A549 (cell line): ENCODE results near the gene IGHMBP2. TPM values are rescaled to one million over a fixed set of nuclear protein-coding genes. Genes with fewer than 3 reads are reported as not detected.

Source experiments
- ATAC-seq, 2 experiments: fragments of 200-7000 bp in 1 of 2; fragments of >200 bp in 1 of 2; cut with Nextera tagmentation in 1 of 2; cut with Tn5 transposase in 1 of 2; 3 replicates each; pipeline versions ENCODE4 v1.8.0 to v1.9.1; 2018 to 2020; ENCODE audit warnings: mild to moderate bottlenecking in 1 of 2, moderate library complexity in 1 of 2
- CTCF ChIA-PET: fragments of 300-600 bp; sonication (Branson Sonifier 250); formaldehyde crosslinking; extraction: SDS; loops from one replicate; lab custom pipeline; 2021; ENCODE audit warnings: antibody characterized with exemption, inconsistent platforms; lab: Yijun Ruan, JAX
- POLR2A ChIA-PET: fragments of 350-600 bp; formaldehyde crosslinking; extraction: SDS; loops from one replicate; lab custom pipeline; 2021; ENCODE audit warnings: antibody characterized with exemption, inconsistent platforms; lab: Yijun Ruan, JAX
- DNase-seq, 2 experiments: peaks; one replicate each; pipeline versions ENCODE4 v3.0.0 to v3.0.0-alpha.2; 2011 to 2016; ENCODE audit warnings: low read depth in 1 of 2, low spot score in 1 of 2
- FAIRE-seq: peaks from 2 replicates; lab custom pipeline; 2011; peaks lifted over from hg19 to GRCh38; lab: Jason Lieb, UNC
- H3K27ac ChIP-seq, 2 experiments: fragments of >200 bp; sonication (Bioruptor Twin); formaldehyde crosslinking; 3 replicates each; pipeline ENCODE4 v1.5.1; 2016 to 2017
- H3K4me1 ChIP-seq: fragments of >200 bp; sonication (Bioruptor Twin); formaldehyde crosslinking; 3 replicates; pipeline ENCODE4 v1.6.1; 2016
- H3K4me2 ChIP-seq: fragments of >200 bp; sonication (Bioruptor Twin); formaldehyde crosslinking; 3 replicates; pipeline ENCODE4 v1.6.1; 2016
- H3K4me3 ChIP-seq: fragments of >200 bp; sonication (Bioruptor Twin); formaldehyde crosslinking; 3 replicates; pipeline ENCODE4 v1.5.1; 2016
- H3K9me3 ChIP-seq: fragments of >200 bp; sonication (Bioruptor Twin); formaldehyde crosslinking; 3 replicates; pipeline ENCODE4 v1.6.1; 2016
- BCL3 ChIP-seq: fragments of >200 bp; sonication (Bioruptor Twin); formaldehyde crosslinking; IDR thresholded peaks from 3 replicates; pipeline ENCODE4 v1.6.1; 2016
- CBX8 ChIP-seq: fragments of 200-600 bp; sonication (generic); IDR thresholded peaks from 2 replicates; pipeline ENCODE4 v1.6.1; 2016
- CHD2 ChIP-seq: fragments of 150-350 bp; IDR thresholded peaks from 2 replicates; pipeline ENCODE4 v1.6.1; 2014; ENCODE audit warnings: low read length; ENCODE audit not compliant: partially characterized antibody
- EHF ChIP-seq: fragments of 250-450 bp; sonication (Bioruptor Pico); IDR thresholded peaks from 2 replicates; pipeline ENCODE4 v1.5.0; 2020; ENCODE audit warnings: mild to moderate bottlenecking
- FOSB ChIP-seq: fragments of 250-450 bp; sonication (Bioruptor Pico); IDR thresholded peaks from 2 replicates; pipeline ENCODE4 v1.5.0; 2020; ENCODE audit warnings: mild to moderate bottlenecking, moderate library complexity
- FOXS1 ChIP-seq: fragments of 250-450 bp; sonication (Bioruptor Pico); IDR thresholded peaks from 2 replicates; pipeline ENCODE4 v1.5.0; 2020; ENCODE audit warnings: mild to moderate bottlenecking, moderate library complexity
- JUNB ChIP-seq: fragments of >200 bp; sonication (Bioruptor Twin); formaldehyde crosslinking; IDR thresholded peaks from 2 replicates; pipeline ENCODE4 v1.6.1; 2016
- KDM1A ChIP-seq: fragments of 200-600 bp; sonication (generic); IDR thresholded peaks from 2 replicates; pipeline ENCODE4 v1.6.1; 2016; ENCODE audit warnings: low read depth, mild to moderate bottlenecking
- MAFK ChIP-seq: fragments of 450-650 bp; IDR thresholded peaks from 2 replicates; pipeline ENCODE4 v1.6.1; 2014; ENCODE audit not compliant: partially characterized antibody
- MAZ ChIP-seq: fragments of 150-350 bp; IDR thresholded peaks from 2 replicates; pipeline ENCODE4 v1.6.1; 2014; ENCODE audit warnings: antibody characterized with exemption, low read depth, low read length, borderline replicate concordance
- NFE2L2 ChIP-seq: fragments of 150-350 bp; conservative IDR thresholded peaks from 2 replicates; pipeline ENCODE4 v1.6.1; 2014; ENCODE audit warnings: low read length
- PBX3 ChIP-seq: IDR thresholded peaks from 2 replicates; pipeline ENCODE4 v1.6.1; 2012
- POLR2AphosphoS2 ChIP-seq: conservative IDR thresholded peaks from 2 replicates; pipeline ENCODE4 v1.6.1; 2012; ENCODE audit warnings: low read length, improper control_type of control experiment, inconsistent platforms
- RCOR1 ChIP-seq: fragments of 150-350 bp; IDR thresholded peaks from 2 replicates; pipeline ENCODE4 v1.6.1; 2014; ENCODE audit warnings: antibody characterized with exemption, low read length, low read depth
- RNF2 ChIP-seq: fragments of 200-600 bp; sonication (generic); IDR thresholded peaks from 2 replicates; pipeline ENCODE4 v1.6.1; 2016; ENCODE audit warnings: low read depth, mild to moderate bottlenecking, antibody characterized with exemption, moderate library complexity, borderline replicate concordance
- TP53 ChIP-seq: fragments of 250-450 bp; sonication (Bioruptor Pico); IDR thresholded peaks from 2 replicates; pipeline ENCODE4 v1.5.0; 2021; ENCODE audit warnings: mild to moderate bottlenecking, moderate library complexity
- ZFP36 ChIP-seq: fragments of 450-650 bp; IDR thresholded peaks from 2 replicates; pipeline ENCODE4 v1.6.1; 2014; ENCODE audit warnings: borderline replicate concordance; ENCODE audit not compliant: partially characterized antibody
- ZNF302 ChIP-seq: fragments of 250-450 bp; sonication (Bioruptor Pico); IDR thresholded peaks from 2 replicates; pipeline ENCODE4 v1.9.0; 2021; ENCODE audit warnings: inconsistent platforms, mild to moderate bottlenecking, moderate library complexity
- WGBS: methylation state at CpG from one replicate; pipeline ENCODE4 v1.1.6; 2017; ENCODE audit errors: missing lambda C conversion rate; 5-methylcytosine and 5-hydroxymethylcytosine counted together
- polyA plus RNA-seq, 4 experiments: library from polyadenylated mRNA; depleted of rRNA in 3 of 4; stranded (reverse); fragments of >200 nt; fragmentation: RNase III in 1 of 4; extraction: RNeasy Plus Mini Kit Qiagen cat#74134 plus additional on column Dnase treatment in 1 of 4; gene quantifications; 2 replicates in 3 of 4; 3 replicates in 1 of 4; pipeline ENCODE4 v1.2.3, GENCODE V29; 2011 to 2017

Gene IGHMBP2
- polyA plus RNA-seq, 2 of the 4 experiments (the other 2 are of a cell fraction), result 11.9 to 12.8 TPM

- POLR2A ChIA-PET, result no interaction called here
- peaks cover 3% of the 10 kb centered on the region; the same call in 1 of the 3 replicates for H3K9me3 ChIP-seq
- no peak overlapping the region for H3K27ac ChIP-seq
- WGBS, result 67% methylated on average over 28 of the region's 29 CpGs
- no peak for FAIRE-seq
- no peak overlapping the region for H3K4me3 ChIP-seq
- CTCF ChIA-PET, result interaction anchor here (0.9 to 1.3 kb wide), 2 partner anchors 24 to 76 kb away, joined by 3 to 4 read pairs; no protein-coding TSS in a partner anchor
- no peaks in the 10 kb centered on the region for H3K4me1 ChIP-seq
- DNase-seq, result no peak
- TF ChIP-seq NFE2L2 (no peak), MAZ (no peak), MAFK (no peak), PBX3 (no peak), KDM1A (no peak), EHF (CRISPR knock-in tag) (no peak), RCOR1 (no peak), FOSB (CRISPR knock-in tag) (no peak)
- ATAC-seq, result peak; percentile 39 to 65; a peak in 3 of 6 replicates
- no peak overlapping the region for H3K4me2 ChIP-seq
Measured at GRCh38 chr11:68968306-68969250, 64.9 kb downstream of the IGHMBP2 start.

- DNase-seq (no peak), ATAC-seq (no peak), FAIRE-seq (no peak)
- WGBS, result 67% methylated on average over 8 of the region's 8 CpGs
- H3K9me3 ChIP-seq, result no peaks in the 10 kb centered on the region; the same call in 2 of the 3 replicates
- CTCF ChIA-PET, result interaction anchor here (0.9 to 1.3 kb wide), 2 partner anchors 25 to 75 kb away, joined by 3 to 4 read pairs; no protein-coding TSS in a partner anchor
- no peak overlapping the region for H3K27ac ChIP-seq
- no peaks in the 10 kb centered on the region for H3K4me1 ChIP-seq
- POLR2A ChIA-PET, result interaction anchor here (0.7 kb wide), 1 partner anchor 32 kb away, joined by 3 read pairs; no protein-coding TSS in a partner anchor
- no peak overlapping the region for H3K4me3 ChIP-seq
- no peak for TF ChIP-seq ZNF302 (CRISPR knock-in tag)
- no peak for TF ChIP-seq CHD2
- no peak for TF ChIP-seq POLR2AphosphoS2
- no peak for TF ChIP-seq PBX3
- no peak for TF ChIP-seq JUNB
- no peak for TF ChIP-seq FOSB (CRISPR knock-in tag)
- TF ChIP-seq RNF2, result no peak
- no peak for TF ChIP-seq FOXS1 (CRISPR knock-in tag)
- TF ChIP-seq CBX8, result no peak
- no peak overlapping the region for H3K4me2 ChIP-seq
Measured at GRCh38 chr11:68969386-68969785, 65.7 kb downstream of the IGHMBP2 start.

- ChIA-PET CTCF (interaction anchor here (1.0 to 1.2 kb wide), 2 partner anchors 14 to 74 kb away, joined by 3 to 4 read pairs; no protein-coding TSS in a partner anchor), POLR2A (no interaction called here)
- Histone ChIP-seq H3K4me3 (no peak overlapping the region), H3K9me3 (no peaks in the 10 kb centered on the region), H3K4me1 (no peaks in the 10 kb centered on the region), H3K27ac (no peak overlapping the region), H3K4me2 (no peak overlapping the region)
- TF ChIP-seq TP53 (no peak), BCL3 (no peak), ZFP36 (peak; percentile 36)
- ATAC-seq, result no peak
- no peak for FAIRE-seq
- WGBS, result 65% methylated on average over 8 of the region's 8 CpGs
- DNase-seq, result no peak
Measured at GRCh38 chr11:68970921-68971636, 67.4 kb downstream of the IGHMBP2 start.
